Measurements from ENCODE around the gene PTGDS. TPM values are rescaled to one million over a fixed set of nuclear protein-coding genes. Genes with fewer than 3 reads are reported as not detected.

Gene PTGDS
- total RNA-seq, 1 donor from 2014 or later: 4.2 TPM

- no peaks in the 10 kb centered on the region for H3K27me3 ChIP-seq (ENCODE audit: control insufficient read depth in 3 of 3, insufficient read depth in 3 of 3, low read length in 3 of 3)
- H3K4me3 ChIP-seq (ENCODE audit: low read length in 3 of 3): peak overlapping the region in 1 of 3 donors; percentile 41
- H3K27ac ChIP-seq (ENCODE audit: low read depth, low read length): no peak overlapping the region
- no peaks in the 10 kb centered on the region for H3K9me3 ChIP-seq (ENCODE audit: control insufficient read depth in 3 of 3, low read length in 3 of 3)
- H3K4me1 ChIP-seq (ENCODE audit: control insufficient read depth in 3 of 3, insufficient read depth in 3 of 3, low read length in 3 of 3): peaks cover 25 to 37% (median 33%) of the 10 kb centered on the region in 3 donors
- H3K36me3 ChIP-seq (ENCODE audit: control insufficient read depth in 3 of 3, insufficient read depth in 3 of 3, low read length in 3 of 3): no peaks in the 10 kb centered on the region
- H3K9ac ChIP-seq (ENCODE audit: low read depth in 1 of 3, low read length in 3 of 3): peak overlapping the region in 2 of 3 donors; percentile 20 to 57
These were observed 49.1 kb downstream of the PTGDS start for GRCh38 chr9:137026384-137026783.

- H3K9ac ChIP-seq (ENCODE audit: low read depth in 1 of 3, low read length in 3 of 3): peak overlapping the region; percentile 52 to 85 (median 75)
- peaks cover 25 to 39% (median 33%) of the 10 kb centered on the region in 3 donors for H3K4me1 ChIP-seq (ENCODE audit: control insufficient read depth in 3 of 3, insufficient read depth in 3 of 3, low read length in 3 of 3)
- no peak overlapping the region for H3K27ac ChIP-seq (ENCODE audit: low read depth, low read length)
- H3K27me3 ChIP-seq (ENCODE audit: control insufficient read depth in 3 of 3, insufficient read depth in 3 of 3, low read length in 3 of 3): no peaks in the 10 kb centered on the region
- peak overlapping the region; percentile 65 to 80 (median 77) for H3K4me3 ChIP-seq (ENCODE audit: low read length in 3 of 3)
- no peaks in the 10 kb centered on the region for H3K36me3 ChIP-seq (ENCODE audit: control insufficient read depth in 3 of 3, insufficient read depth in 3 of 3, low read length in 3 of 3)
- no peaks in the 10 kb centered on the region for H3K9me3 ChIP-seq (ENCODE audit: control insufficient read depth in 3 of 3, low read length in 3 of 3)
These were observed 49.5 kb downstream of the PTGDS start for GRCh38 chr9:137026828-137027227.

GRCh38 chr9:137027369-137028262 lies 50.3 kb downstream of the PTGDS start, which contains the start of gene ABCA2:
Gene ABCA2 (minus strand): TSS chr9:137028237. CDS start chr9:137028140, 97 bp downstream.
- H3K9ac ChIP-seq (ENCODE audit: low read depth in 1 of 3, low read length in 3 of 3): peak within 1 kb of the TSS; percentile 52 to 85 (median 77)
- peak within 1 kb of the TSS; percentile 65 to 80 (median 77) for H3K4me3 ChIP-seq (ENCODE audit: low read length in 3 of 3)
- no peak within 1 kb of the TSS for H3K27ac ChIP-seq (ENCODE audit: low read depth, low read length)
- peaks cover 25 to 39% (median 33%) of the 10 kb centered on the region in 3 donors for H3K4me1 ChIP-seq (ENCODE audit: control insufficient read depth in 3 of 3, insufficient read depth in 3 of 3, low read length in 3 of 3)
- no peaks in the 10 kb centered on the region for H3K36me3 ChIP-seq (ENCODE audit: control insufficient read depth in 3 of 3, insufficient read depth in 3 of 3, low read length in 3 of 3)
- H3K9me3 ChIP-seq (ENCODE audit: control insufficient read depth in 3 of 3, low read length in 3 of 3): no peaks in the 10 kb centered on the region
- no peaks in the 10 kb centered on the region for H3K27me3 ChIP-seq (ENCODE audit: control insufficient read depth in 3 of 3, insufficient read depth in 3 of 3, low read length in 3 of 3)

- Histone ChIP-seq H3K9me3 (ENCODE audit: control insufficient read depth in 3 of 3, low read length in 3 of 3) (no peaks in the 10 kb centered on the region), H3K9ac (ENCODE audit: low read depth in 1 of 3, low read length in 3 of 3) (peak overlapping the region in 2 of 3 donors; percentile 77 to 79), H3K27me3 (ENCODE audit: control insufficient read depth in 3 of 3, insufficient read depth in 3 of 3, low read length in 3 of 3) (no peaks in the 10 kb centered on the region), H3K36me3 (ENCODE audit: control insufficient read depth in 3 of 3, insufficient read depth in 3 of 3, low read length in 3 of 3) (no peaks in the 10 kb centered on the region), H3K4me1 (ENCODE audit: control insufficient read depth in 3 of 3, insufficient read depth in 3 of 3, low read length in 3 of 3) (peaks cover 25 to 39% (median 33%) of the 10 kb centered on the region in 3 donors), H3K27ac (ENCODE audit: low read depth, low read length) (no peak overlapping the region), H3K4me3 (ENCODE audit: low read length in 3 of 3) (peak overlapping the region; percentile 59 to 74 (median 63))
These were observed 51.2 kb downstream of the PTGDS start for GRCh38 chr9:137028263-137029057.

- Histone ChIP-seq H3K36me3 (ENCODE audit: control insufficient read depth in 3 of 3, insufficient read depth in 3 of 3, low read length in 3 of 3) (no peaks in the 10 kb centered on the region), H3K27me3 (ENCODE audit: control insufficient read depth in 3 of 3, insufficient read depth in 3 of 3, low read length in 3 of 3) (peaks cover 0 to 3% (median 0%) of the 10 kb centered on the region in 3 donors), H3K9ac (ENCODE audit: low read depth in 1 of 3, low read length in 3 of 3) (peak overlapping the region in 2 of 3 donors; percentile 77 to 79), H3K4me1 (ENCODE audit: control insufficient read depth in 3 of 3, insufficient read depth in 3 of 3, low read length in 3 of 3) (peaks cover 25 to 39% (median 33%) of the 10 kb centered on the region in 3 donors), H3K4me3 (ENCODE audit: low read length in 3 of 3) (peak overlapping the region; percentile 35 to 74 (median 63)), H3K9me3 (ENCODE audit: control insufficient read depth in 3 of 3, low read length in 3 of 3) (no peaks in the 10 kb centered on the region), H3K27ac (ENCODE audit: low read depth, low read length) (no peak overlapping the region)
These were observed 52.0 kb downstream of the PTGDS start for GRCh38 chr9:137029058-137029936.

- Histone ChIP-seq H3K36me3 (ENCODE audit: control insufficient read depth in 3 of 3, insufficient read depth in 3 of 3, low read length in 3 of 3) (no peaks in the 10 kb centered on the region), H3K9ac (ENCODE audit: low read depth in 1 of 3, low read length in 3 of 3) (no peak overlapping the region), H3K9me3 (ENCODE audit: control insufficient read depth in 3 of 3, low read length in 3 of 3) (no peaks in the 10 kb centered on the region), H3K27ac (ENCODE audit: low read depth, low read length) (no peak overlapping the region), H3K27me3 (ENCODE audit: control insufficient read depth in 3 of 3, insufficient read depth in 3 of 3, low read length in 3 of 3) (peaks cover 0 to 10% (median 4%) of the 10 kb centered on the region in 3 donors), H3K4me3 (ENCODE audit: low read length in 3 of 3) (no peak overlapping the region), H3K4me1 (ENCODE audit: control insufficient read depth in 3 of 3, insufficient read depth in 3 of 3, low read length in 3 of 3) (peaks cover 32 to 46% (median 38%) of the 10 kb centered on the region in 3 donors)
These were observed 52.7 kb downstream of the PTGDS start for GRCh38 chr9:137030006-137030405.

GRCh38 chr9:137030538-137031527 lies 53.5 kb downstream of the PTGDS start:
- H3K27me3 ChIP-seq (ENCODE audit: control insufficient read depth in 3 of 3, insufficient read depth in 3 of 3, low read length in 3 of 3): peaks cover 4 to 16% (median 5%) of the 10 kb centered on the region in 3 donors
- H3K4me1 ChIP-seq (ENCODE audit: control insufficient read depth in 3 of 3, insufficient read depth in 3 of 3, low read length in 3 of 3): peaks cover 36 to 52% (median 42%) of the 10 kb centered on the region in 3 donors
- no peak overlapping the region for H3K4me3 ChIP-seq (ENCODE audit: low read length in 3 of 3)
- no peak overlapping the region for H3K9ac ChIP-seq (ENCODE audit: low read depth in 1 of 3, low read length in 3 of 3)
- no peaks in the 10 kb centered on the region for H3K9me3 ChIP-seq (ENCODE audit: control insufficient read depth in 3 of 3, low read length in 3 of 3)
- H3K36me3 ChIP-seq (ENCODE audit: control insufficient read depth in 3 of 3, insufficient read depth in 3 of 3, low read length in 3 of 3): no peaks in the 10 kb centered on the region
- no peak overlapping the region for H3K27ac ChIP-seq (ENCODE audit: low read depth, low read length)

Measured in skeletal muscle tissue (tissue), 4 donors.